ENCODE measurements around the gene CACNA1I.

DNA sequence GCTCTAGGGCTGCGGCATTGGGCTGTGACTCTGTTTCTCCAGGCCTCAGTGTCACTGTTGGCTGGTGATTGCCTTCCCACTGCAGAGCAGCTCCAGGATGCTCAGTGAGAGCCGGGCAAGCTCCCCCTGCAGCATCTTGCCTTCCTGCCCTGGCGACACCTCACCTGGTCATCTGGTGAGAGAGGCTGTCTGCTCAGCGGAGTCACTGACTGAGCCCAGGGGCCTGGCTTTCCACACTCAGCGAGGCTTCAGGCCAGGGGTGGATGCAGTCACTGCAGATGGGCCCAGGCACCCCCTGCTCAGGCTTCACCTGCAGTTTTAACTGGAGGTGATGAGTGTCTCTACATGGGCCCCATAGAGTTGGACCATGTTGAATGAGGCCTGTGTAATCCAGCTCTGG is 136.8 kb downstream of the CACNA1I start:
- TF ChIP-seq, protein P1, sequence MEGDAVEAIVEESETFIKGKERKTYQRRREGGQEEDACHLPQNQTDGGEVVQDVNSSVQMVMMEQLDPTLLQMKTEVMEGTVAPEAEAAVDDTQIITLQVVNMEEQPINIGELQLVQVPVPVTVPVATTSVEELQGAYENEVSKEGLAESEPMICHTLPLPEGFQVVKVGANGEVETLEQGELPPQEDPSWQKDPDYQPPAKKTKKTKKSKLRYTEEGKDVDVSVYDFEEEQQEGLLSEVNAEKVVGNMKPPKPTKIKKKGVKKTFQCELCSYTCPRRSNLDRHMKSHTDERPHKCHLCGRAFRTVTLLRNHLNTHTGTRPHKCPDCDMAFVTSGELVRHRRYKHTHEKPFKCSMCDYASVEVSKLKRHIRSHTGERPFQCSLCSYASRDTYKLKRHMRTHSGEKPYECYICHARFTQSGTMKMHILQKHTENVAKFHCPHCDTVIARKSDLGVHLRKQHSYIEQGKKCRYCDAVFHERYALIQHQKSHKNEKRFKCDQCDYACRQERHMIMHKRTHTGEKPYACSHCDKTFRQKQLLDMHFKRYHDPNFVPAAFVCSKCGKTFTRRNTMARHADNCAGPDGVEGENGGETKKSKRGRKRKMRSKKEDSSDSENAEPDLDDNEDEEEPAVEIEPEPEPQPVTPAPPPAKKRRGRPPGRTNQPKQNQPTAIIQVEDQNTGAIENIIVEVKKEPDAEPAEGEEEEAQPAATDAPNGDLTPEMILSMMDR (IDR thresholded peaks at IDR 0.05), result no peak
- TF ChIP-seq EZH2 (IDR thresholded peaks at IDR 0.05), result no peak
- TF ChIP-seq EZH2phosphoT487 (IDR thresholded peaks at IDR 0.05), result no peak
